Stimulated activated naive CD8-positive, alpha-beta T cell treated with anti-CD3 and anti-CD28 coated beads, Interleukin-15, Interleukin-2, amounts not matched to agents 100 U/mL and 50 U/mL, for 24 hours (primary cell): Measurements from ENCODE around the gene UBAC2.

ENCODE experiments used
- ATAC-seq: fragments of 150-1000 bp; cut with Tn5 transposase; one replicate; pipeline ENCODE4 v1.10.0; 2021
- DNase-seq: peaks from one replicate; pipeline ENCODE4 v3.0.0; 2021

Gene UBAC2

DNA sequence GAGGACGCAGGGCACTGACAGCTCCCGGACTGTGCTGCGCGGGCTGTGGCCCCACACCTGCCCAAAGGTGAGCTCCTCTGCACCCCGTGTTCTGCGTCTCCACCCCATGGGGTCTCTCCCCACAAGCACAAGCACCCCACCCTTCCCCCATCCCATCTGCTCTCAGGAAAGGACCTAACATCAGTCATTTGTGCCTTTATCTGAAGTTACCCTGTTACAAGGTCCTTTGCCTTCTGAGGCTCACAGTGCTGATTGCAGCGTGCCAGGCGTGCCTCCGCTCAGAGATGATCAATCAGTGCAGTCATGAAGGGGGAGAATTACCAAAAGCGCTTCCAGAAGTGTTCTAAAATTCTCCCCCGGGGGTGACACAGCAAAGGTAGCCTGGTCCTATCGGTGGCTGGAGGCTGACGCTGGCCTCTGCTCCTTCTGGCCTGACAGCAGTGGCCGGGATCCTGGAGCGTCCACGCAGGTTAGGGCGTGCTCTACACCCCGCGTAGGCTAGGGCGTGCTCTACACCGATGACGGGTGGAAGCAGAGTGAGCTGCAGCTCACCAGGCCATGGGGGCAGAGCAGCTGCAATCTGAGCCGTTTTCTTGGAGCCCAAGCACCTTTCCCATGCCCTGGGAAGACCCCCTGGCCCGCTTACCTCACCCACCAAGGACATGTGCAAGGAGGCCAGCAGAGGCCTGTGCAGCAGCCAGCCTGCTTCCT lies 215.9 kb downstream of the UBAC2 start:
- DNase-seq, result no peak
- no peak for ATAC-seq

DNA sequence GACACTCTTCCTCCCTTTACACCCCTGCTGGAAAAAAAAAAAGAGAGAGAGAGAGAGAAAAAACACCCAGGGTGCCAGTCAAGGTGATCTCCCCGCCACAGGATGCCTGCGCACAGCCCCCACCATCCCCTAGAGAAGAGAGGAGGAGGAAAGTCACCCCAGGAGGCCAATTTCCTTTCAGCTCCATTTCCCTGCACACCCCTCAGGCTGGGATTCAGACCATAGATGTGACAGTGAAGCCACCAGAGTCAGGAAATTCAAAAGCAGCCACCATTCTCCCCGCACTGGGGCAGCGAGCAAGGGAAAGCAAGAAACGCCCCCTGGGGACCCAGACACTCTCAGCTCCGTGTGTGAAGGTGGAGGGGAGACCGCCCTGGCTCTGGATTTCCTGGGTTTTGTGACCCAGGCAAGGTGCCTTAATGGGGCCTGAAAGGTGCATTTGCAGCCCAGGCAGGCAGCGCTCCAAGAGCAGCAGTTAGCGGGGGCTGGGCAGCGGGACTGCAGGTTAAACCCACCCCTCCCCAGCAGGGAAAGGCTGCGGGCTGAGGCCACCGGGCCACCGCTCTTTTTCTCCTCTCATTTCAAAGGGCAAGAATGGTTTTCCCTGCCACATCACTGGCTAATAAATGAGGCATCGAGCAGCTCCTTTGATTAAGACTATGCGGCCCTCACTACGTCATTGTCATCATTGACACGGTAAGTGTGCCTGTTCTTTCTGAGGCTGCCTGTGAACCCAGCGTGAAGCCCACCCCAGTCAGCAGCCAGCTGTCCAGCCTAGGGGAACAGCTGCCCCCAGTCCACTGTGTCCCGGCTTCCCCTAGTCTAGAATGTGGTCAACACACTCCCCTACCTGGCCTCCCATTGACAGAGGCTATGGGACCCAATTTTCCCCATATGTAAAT lies 216.8 kb downstream of the UBAC2 start:
- peak; percentile 29 for ATAC-seq

DNA sequence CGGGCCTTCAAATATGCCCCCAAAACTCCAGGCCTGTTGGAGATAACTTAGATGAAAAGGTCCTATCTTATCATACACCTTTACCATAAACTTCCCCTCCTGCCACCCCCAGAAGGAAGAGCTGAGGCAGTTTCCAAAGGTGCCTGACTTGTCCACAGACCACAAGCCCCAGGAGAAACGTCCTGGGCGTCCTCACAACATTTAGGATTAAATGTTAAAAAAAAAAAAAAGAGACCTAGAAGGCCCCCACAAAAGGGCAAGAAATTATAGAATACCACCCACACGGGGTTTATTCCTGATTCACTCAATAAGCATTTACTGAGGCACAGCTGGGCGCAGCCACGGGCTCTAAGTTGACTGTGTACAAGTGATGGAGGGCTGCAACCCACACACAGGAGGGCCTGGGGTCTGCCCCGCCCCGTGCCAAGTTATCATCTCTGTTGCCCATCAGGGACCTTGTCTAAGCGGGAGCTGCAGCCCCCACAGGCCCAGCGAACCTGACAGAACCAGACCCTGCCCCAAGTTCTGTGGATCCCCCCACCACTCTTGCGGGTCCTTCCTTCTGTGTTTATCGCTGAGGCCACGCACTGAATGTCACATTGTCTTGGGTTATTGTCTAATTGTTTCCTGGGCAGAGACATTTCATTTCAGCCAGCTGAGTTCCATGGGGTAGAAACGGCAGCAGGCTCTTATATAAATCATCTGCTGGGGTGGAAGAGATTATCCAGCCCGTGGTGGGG lies 217.6 kb downstream of the UBAC2 start:
- DNase-seq (peak; percentile 70), ATAC-seq (peak; percentile 40)

More for the DNA sequence above, 216.8 kb downstream of the UBAC2 start:
- DNase-seq, result peak; percentile 56

GRCh38 chr13:99418843-99419140 lies 218.1 kb downstream of the UBAC2 start:
- ATAC-seq (no peak), DNase-seq (no peak)

DNA sequence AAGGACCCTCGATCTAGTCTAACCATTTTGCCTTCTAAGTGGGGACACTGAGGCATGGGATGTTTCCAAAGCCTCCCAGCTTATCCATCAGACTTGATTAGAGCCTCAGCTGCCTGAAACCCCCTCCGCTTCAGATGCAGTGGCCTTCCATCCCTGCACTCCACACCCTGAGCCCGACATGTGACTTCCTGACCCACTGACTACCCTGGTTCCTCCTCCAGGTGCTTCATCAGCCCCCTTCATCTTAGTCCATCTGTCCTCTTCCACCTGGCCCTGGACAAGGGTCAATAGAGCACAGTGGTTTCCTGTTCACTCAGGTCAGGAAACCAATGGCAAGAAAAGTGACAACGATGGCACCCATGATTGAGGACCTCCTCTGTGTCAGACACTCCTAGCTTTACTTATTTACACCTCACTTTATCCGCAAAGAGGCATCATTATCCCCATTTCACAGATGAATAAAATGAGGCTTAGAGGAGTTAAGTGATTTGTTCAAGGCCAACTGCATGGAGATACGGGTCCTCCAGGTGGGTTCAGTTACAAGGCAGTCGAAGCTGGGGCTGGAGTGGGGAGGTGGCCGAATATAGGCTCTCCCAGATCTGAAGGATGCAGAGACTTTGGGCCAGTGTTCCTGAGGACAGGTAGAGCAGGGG lies 219.1 kb downstream of the UBAC2 start:
- DNase-seq (no peak), ATAC-seq (no peak)

- no peak for DNase-seq
- ATAC-seq, result no peak
Measured at GRCh38 chr13:99421271-99421670, 220.6 kb downstream of the UBAC2 start.

GRCh38 chr13:99421758-99422585 lies 221.3 kb downstream of the UBAC2 start:
- ATAC-seq, result peak; percentile 40
- DNase-seq, result no peak

DNA sequence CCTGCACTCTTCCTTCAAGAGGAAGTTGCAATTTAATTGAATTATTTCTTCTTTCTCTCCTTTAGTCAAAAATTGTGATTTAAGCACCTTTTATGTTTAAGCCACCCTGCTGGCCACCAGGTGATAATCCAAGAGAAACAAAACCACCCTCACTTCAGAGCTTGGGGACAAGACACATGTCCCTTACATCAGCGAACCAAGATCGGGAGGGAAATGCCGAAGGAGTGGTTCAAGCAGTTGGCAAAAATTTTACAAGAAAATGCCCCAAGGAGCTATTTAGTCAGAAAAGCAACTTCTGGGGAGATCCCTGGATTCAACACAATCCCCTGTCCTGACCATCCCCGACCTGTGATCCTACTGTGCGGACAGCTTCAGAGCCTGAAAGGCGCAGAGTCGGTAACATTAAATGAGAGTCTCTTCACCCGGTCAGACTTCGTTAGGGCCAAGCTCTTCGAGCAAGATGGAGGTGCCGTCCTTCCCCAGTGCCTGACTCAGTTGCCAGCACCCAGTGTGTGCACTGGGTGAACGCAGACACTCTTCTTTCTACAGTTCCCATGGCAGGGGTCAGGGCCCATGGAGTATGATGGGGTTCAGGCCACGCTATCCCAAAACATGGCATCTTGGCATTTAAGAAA lies 222.0 kb downstream of the UBAC2 start:
- DNase-seq (no peak), ATAC-seq (no peak)

- ATAC-seq, result peak; percentile 42
- peak; percentile 79 for DNase-seq
Measured at GRCh38 chr13:99425485-99426341, 225.1 kb downstream of the UBAC2 start.

DNA sequence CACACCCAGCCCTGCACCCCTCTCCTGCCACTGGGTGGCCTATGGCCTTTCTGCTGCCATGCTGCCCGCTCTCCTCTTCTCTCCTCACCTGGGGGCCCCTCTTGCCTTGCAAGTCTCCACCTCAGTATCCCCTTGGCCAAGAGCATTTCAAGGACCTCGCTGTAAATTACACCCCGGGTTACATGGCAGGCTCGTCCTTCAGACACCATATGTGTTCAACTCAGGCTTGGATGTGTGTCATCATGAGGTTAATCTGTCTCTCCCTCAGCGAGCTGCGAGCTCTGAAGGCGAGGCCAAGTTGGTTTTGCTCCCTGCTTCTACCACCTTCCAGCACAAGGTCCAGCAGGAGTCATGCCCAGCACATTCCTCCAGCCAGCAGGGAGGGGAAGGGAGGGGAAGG lies 225.8 kb downstream of the UBAC2 start:
- ATAC-seq (no peak), DNase-seq (no peak)

DNA sequence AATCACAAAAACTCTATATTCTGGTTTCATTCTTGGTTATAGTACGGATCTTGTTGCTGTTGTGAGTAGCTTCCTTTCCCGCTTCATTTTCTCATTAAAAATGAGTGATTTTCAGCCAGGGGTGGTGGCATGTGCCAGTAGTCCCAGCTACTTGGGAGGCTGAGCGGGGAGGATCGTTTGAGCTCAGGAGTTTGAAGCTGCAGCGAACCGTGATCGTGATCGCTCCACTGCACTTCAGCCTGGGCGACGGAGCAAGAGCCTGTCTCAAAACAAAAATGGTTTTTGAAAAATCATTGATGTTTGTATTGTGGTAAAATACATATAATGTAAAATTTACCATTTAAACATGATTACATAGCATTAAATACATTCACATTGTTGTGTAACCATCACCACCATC lies 229.0 kb downstream of the UBAC2 start:
- ATAC-seq (no peak), DNase-seq (no peak)

DNA sequence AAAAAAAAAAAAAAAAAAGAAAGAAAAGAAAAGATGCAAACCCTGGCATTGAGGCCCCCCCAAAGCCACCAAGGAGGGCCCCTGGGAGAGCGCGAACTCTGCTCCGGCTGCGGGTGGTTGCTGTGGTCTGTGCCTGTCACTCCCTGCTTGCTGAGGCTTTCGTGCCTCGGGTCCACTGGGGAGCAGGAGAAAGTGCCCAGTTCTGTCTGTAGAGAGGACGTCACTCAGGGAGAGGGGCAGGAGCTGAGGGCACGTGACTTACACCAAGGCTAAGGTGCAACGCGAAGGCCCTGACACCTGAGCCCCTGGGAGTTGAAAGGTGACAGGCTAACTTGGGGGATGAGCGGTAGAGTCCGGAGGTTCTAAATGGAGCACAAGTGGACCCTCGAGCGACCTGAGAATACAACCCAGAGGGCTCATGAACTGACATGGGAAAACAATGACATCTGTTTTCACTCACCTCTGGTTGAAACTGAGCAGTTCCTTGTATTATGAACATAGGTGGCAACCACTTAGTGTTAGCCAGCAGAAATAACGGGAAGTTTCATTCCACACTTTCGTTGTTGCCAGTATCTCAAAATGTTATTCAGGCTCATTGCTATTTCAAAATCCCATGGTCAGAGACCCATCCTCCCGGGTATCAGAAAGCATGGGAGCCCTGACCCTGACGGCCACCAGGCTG lies 231.4 kb downstream of the UBAC2 start:
- peak; percentile 44 for DNase-seq
- no peak for ATAC-seq

- DNase-seq (peak; percentile 93), ATAC-seq (peak; percentile 64)
Measured at GRCh38 chr13:99432609-99433542, 232.2 kb downstream of the UBAC2 start.

- ATAC-seq, result no peak
- DNase-seq, result peak; percentile 32
Measured at GRCh38 chr13:99433543-99434075, 233.0 kb downstream of the UBAC2 start.

- DNase-seq (peak; percentile 79), ATAC-seq (peak; percentile 73)
Measured at GRCh38 chr13:99434258-99434788, 233.7 kb downstream of the UBAC2 start.

DNA sequence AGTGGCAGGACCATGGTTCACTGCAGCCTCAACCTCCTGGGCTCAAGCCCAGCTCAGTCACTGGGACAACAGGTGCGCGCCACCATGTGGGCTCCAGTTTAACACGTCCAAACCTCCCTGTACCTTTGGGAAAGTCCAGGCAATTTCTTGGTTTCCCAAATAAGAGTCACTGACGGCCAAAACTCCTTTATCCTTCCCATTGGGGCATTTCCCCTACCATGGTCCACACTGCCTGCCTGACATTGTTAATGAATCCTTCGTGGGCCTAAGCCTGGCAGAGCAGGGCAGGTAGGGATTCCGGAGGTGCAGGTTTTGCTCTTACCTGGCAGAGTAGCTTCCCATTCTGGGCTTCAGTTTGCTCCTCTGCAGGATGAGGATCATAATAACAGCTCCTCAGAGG lies 234.5 kb downstream of the UBAC2 start:
- ATAC-seq (no peak), DNase-seq (no peak)

- no peak for ATAC-seq
- DNase-seq, result no peak
Measured at GRCh38 chr13:99435998-99436397, 235.3 kb downstream of the UBAC2 start.
